ENCODE results near the gene REEP1.

Gene REEP1

GRCh38 chr2:86372641-86373502, 35.4 kb upstream of the REEP1 start:
- DNase-seq (ENCODE audit: low read depth in 2 of 2): peak; percentile 58 to 69
- H3K4me3 ChIP-seq (replicated peaks in 1 of 2; ENCODE audit: low read depth in 2 of 2, low read length in 2 of 2): no peak overlapping the region
- peak; percentile 74 for TF ChIP-seq CTCF (IDR thresholded peaks at IDR 0.05; ENCODE audit: low read depth, low read length)

- TF ChIP-seq CTCF (IDR thresholded peaks at IDR 0.05; ENCODE audit: low read depth, low read length): no peak
- no peak for DNase-seq (ENCODE audit: low read depth in 2 of 2)
- H3K4me3 ChIP-seq (replicated peaks in 1 of 2; ENCODE audit: low read depth in 2 of 2, low read length in 2 of 2): no peak overlapping the region
These were observed 34.7 kb upstream of the REEP1 start for GRCh38 chr2:86372133-86372532.

GRCh38 chr2:86371527-86371926, 34.1 kb upstream of the REEP1 start:
- TF ChIP-seq CTCF (IDR thresholded peaks at IDR 0.05; ENCODE audit: low read depth, low read length): no peak
- no peak for DNase-seq (ENCODE audit: low read depth in 2 of 2)
- H3K4me3 ChIP-seq (replicated peaks in 1 of 2; ENCODE audit: low read depth in 2 of 2, low read length in 2 of 2): no peak overlapping the region

- no peak overlapping the region for H3K4me3 ChIP-seq (replicated peaks in 1 of 2; ENCODE audit: low read depth in 2 of 2, low read length in 2 of 2)
- no peak for DNase-seq (ENCODE audit: low read depth in 2 of 2)
- TF ChIP-seq CTCF (IDR thresholded peaks at IDR 0.05; ENCODE audit: low read depth, low read length): no peak
These were observed 33.2 kb upstream of the REEP1 start for GRCh38 chr2:86370579-86370978.

- DNase-seq (ENCODE audit: low read depth in 2 of 2): peak; percentile 40 to 66
- peak overlapping the region in 1 of 2 donors; percentile 24 for H3K4me3 ChIP-seq (replicated peaks in 1 of 2; ENCODE audit: low read depth in 2 of 2, low read length in 2 of 2)
These were observed 30.9 kb upstream of the REEP1 start for GRCh38 chr2:86368161-86368824.

GRCh38 chr2:86367499-86367777, 30.0 kb upstream of the REEP1 start:
- DNase-seq (ENCODE audit: low read depth in 2 of 2): no peak
- H3K4me3 ChIP-seq (replicated peaks in 1 of 2; ENCODE audit: low read depth in 2 of 2, low read length in 2 of 2): no peak overlapping the region
- no peak for TF ChIP-seq CTCF (IDR thresholded peaks at IDR 0.05; ENCODE audit: low read depth, low read length)

More at GRCh38 chr2:86368161-86368824, 30.9 kb upstream of the REEP1 start:
- peak; percentile 73 for TF ChIP-seq CTCF (IDR thresholded peaks at IDR 0.05; ENCODE audit: low read depth, low read length)
